ENCODE data around the gene GPER1.
"Not testable (repeated sequence)": the region's sequence is repeated elsewhere in the genome, so short reads cannot be mapped to it uniquely, and the experiment has no call there.

Gene GPER1

GRCh38 chr7:1070544-1071011 lies 17.3 kb upstream of the GPER1 start:
- DNase-seq: no peak

- no peak for DNase-seq
These were observed 16.1 kb upstream of the GPER1 start for GRCh38 chr7:1071731-1072254.

- no peak for DNase-seq
These were observed 14.6 kb upstream of the GPER1 start for GRCh38 chr7:1073142-1073977.

- not testable (repeated sequence) for DNase-seq
These were observed 13.9 kb upstream of the GPER1 start for GRCh38 chr7:1074018-1074417.

GRCh38 chr7:1074593-1075431 lies 13.1 kb upstream of the GPER1 start:
- no peak for DNase-seq

GRCh38 chr7:1076184-1077072 lies 11.5 kb upstream of the GPER1 start:
- DNase-seq: no peak

GRCh38 chr7:1078519-1078918 lies 9.4 kb upstream of the GPER1 start:
- DNase-seq: no peak

GRCh38 chr7:1078985-1079384 lies 8.9 kb upstream of the GPER1 start:
- DNase-seq: no peak

GRCh38 chr7:1079546-1079945 lies 8.4 kb upstream of the GPER1 start:
- no peak for DNase-seq

GRCh38 chr7:1080252-1080920 lies 7.5 kb upstream of the GPER1 start:
- DNase-seq: no peak

GRCh38 chr7:1080921-1081255 lies 7.0 kb upstream of the GPER1 start:
- DNase-seq: no peak

- no peak for DNase-seq
These were observed 6.6 kb upstream of the GPER1 start for GRCh38 chr7:1081336-1081735.

GRCh38 chr7:1081931-1082401 lies 5.9 kb upstream of the GPER1 start:
- DNase-seq: no peak

- no peak for DNase-seq
These were observed 3.9 kb upstream of the GPER1 start for GRCh38 chr7:1083729-1084657.

- DNase-seq: no peak
These were observed 2.6 kb upstream of the GPER1 start for GRCh38 chr7:1085266-1085665.

GRCh38 chr7:1085910-1086421 lies 1.9 kb upstream of the GPER1 start:
- no peak for DNase-seq

GRCh38 chr7:1086588-1087464 lies 1.1 kb upstream of the GPER1 start:
- peak; percentile 80 for DNase-seq

- DNase-seq: no peak
These were observed 473 bp upstream of the GPER1 start for GRCh38 chr7:1087465-1087814.

- DNase-seq: no peak
These were observed 2.3 kb downstream of the GPER1 start for GRCh38 chr7:1090236-1090635.
